SK-N-SH (cell line): ENCODE measurements around the gene ABHD2. TPM values are rescaled to one million over a fixed set of nuclear protein-coding genes. Genes with fewer than 3 reads are reported as not detected.

Experiments used
- CTCF ChIA-PET: fragments of 300-600, 350-600 bp; formaldehyde crosslinking; extraction: SDS; loops from one replicate; lab custom pipeline; 2021; lab: Yijun Ruan, JAX
- POLR2A ChIA-PET: fragments of 350-600 bp; sonication (Branson Sonifier 250); formaldehyde crosslinking; extraction: SDS; loops from one replicate; lab custom pipeline; 2020; ENCODE audit warnings: antibody characterized with exemption, inconsistent platforms; lab: Yijun Ruan, JAX
- DNase-seq: peaks from one replicate; pipeline ENCODE4 v3.0.0; 2012
- H2AFZ ChIP-seq: fragments of 200-600 bp; sonication (generic); 2 replicates; pipeline ENCODE4 v1.8.1; 2016; ENCODE audit warnings: antibody characterized with exemption, mild to moderate bottlenecking, low read depth
- H3F3A ChIP-seq: fragments of 200-600 bp; sonication (generic); replicated peaks from 2 replicates; pipeline ENCODE3; 2016; ENCODE audit warnings: antibody characterized with exemption, mild to moderate bottlenecking; ENCODE audit not compliant: insufficient read depth
- H3K27ac ChIP-seq, 2 experiments: fragments of 200-500 bp in 1 of 2; fragments of 200-600 bp in 1 of 2; sonication (Bioruptor generic) in 1 of 2; sonication (generic), shearing (Covaris generic) in 1 of 2; 2 replicates each; pipeline versions ENCODE4 v1.5.1 to v1.6.1; 2014 to 2016; ENCODE audit warnings: low read depth in 2 of 2, inconsistent platforms in 1 of 2, low read length in 1 of 2, mild to moderate bottlenecking in 1 of 2, mixed read lengths in 1 of 2
- H3K27me3 ChIP-seq: fragments of 200-600 bp; sonication (generic), shearing (Covaris generic); 2 replicates; pipeline ENCODE4 v1.6.1; 2016; ENCODE audit warnings: mixed run types; ENCODE audit not compliant: insufficient read depth
- H3K36me3 ChIP-seq, 2 experiments: fragments of 200-500 bp in 1 of 2; fragments of 200-600 bp in 1 of 2; sonication (Bioruptor generic) in 1 of 2; sonication (generic) in 1 of 2; replicated peaks in 1 of 2; 2 replicates each; pipeline versions ENCODE3 to v1.5.1; 2014 to 2016; ENCODE audit warnings: low read length in 1 of 2, mild to moderate bottlenecking in 1 of 2; ENCODE audit not compliant: insufficient read depth in 2 of 2, control insufficient read depth in 1 of 2
- H3K4me1 ChIP-seq, 2 experiments: fragments of 200-500 bp in 1 of 2; fragments of 200-600 bp in 1 of 2; sonication (Bioruptor generic) in 1 of 2; sonication (generic), shearing (Covaris generic) in 1 of 2; 2 replicates each; pipeline versions ENCODE4 v1.5.1 to v1.6.1; 2014 to 2016; ENCODE audit warnings: low read depth in 1 of 2, low read length in 1 of 2, mixed run types in 1 of 2; ENCODE audit not compliant: insufficient read depth in 2 of 2, control insufficient read depth in 1 of 2
- H3K4me2 ChIP-seq: fragments of 200-600 bp; sonication (generic), shearing (Covaris generic); 2 replicates; pipeline ENCODE4 v1.6.1; 2017; ENCODE audit warnings: mixed run types
- H3K4me3 ChIP-seq, 2 experiments: fragments of 200-500 bp in 1 of 2; fragments of 200-600 bp in 1 of 2; sonication (Bioruptor generic) in 1 of 2; sonication (generic), shearing (Covaris generic) in 1 of 2; 2 replicates each; pipeline versions ENCODE4 v1.5.1 to v1.8.1; 2014 to 2016; ENCODE audit warnings: low read depth in 2 of 2, inconsistent platforms in 1 of 2, low read length in 1 of 2, mild to moderate bottlenecking in 1 of 2, mixed read lengths in 1 of 2, moderate library complexity in 1 of 2
- H3K79me2 ChIP-seq: fragments of 200-600 bp; sonication (generic); 2 replicates; pipeline ENCODE4 v1.8.1; 2017; ENCODE audit warnings: mild to moderate bottlenecking; ENCODE audit not compliant: insufficient read depth
- H3K9ac ChIP-seq: fragments of 200-600 bp; sonication (generic); 2 replicates; pipeline ENCODE4 v1.6.1; 2017; ENCODE audit warnings: mixed run types
- H3K9me2 ChIP-seq: fragments of 200-600 bp; sonication (generic); 2 replicates; pipeline ENCODE4 v1.6.1; 2017; ENCODE audit warnings: mixed run types
- H3K9me3 ChIP-seq: fragments of 200-600 bp; sonication (generic); 2 replicates; pipeline ENCODE4 v1.6.1; 2017; ENCODE audit warnings: mixed run types, mild to moderate bottlenecking, moderate library complexity
- H4K20me1 ChIP-seq: fragments of 200-600 bp; sonication (generic); 2 replicates; pipeline ENCODE4 v1.6.1; 2017; ENCODE audit warnings: mild to moderate bottlenecking, mixed run types; ENCODE audit not compliant: insufficient read depth
- CHD2 ChIP-seq: fragments of 150-350 bp; IDR thresholded peaks from 2 replicates; pipeline ENCODE4 v1.6.1; 2018; ENCODE audit warnings: low read length; ENCODE audit not compliant: partially characterized antibody
- EP300 ChIP-seq, 2 experiments: IDR thresholded peaks; 2 replicates each; pipeline versions ENCODE4 v1.4.0 to v1.6.1; 2012; ENCODE audit warnings: borderline replicate concordance in 1 of 2, low read depth in 1 of 2, low read length in 1 of 2
- EZH2phosphoT487 ChIP-seq: fragments of 200-600 bp; sonication (generic); IDR thresholded peaks from 2 replicates; pipeline ENCODE4 v1.6.1; 2017; ENCODE audit warnings: low read depth, mixed run types, mild to moderate bottlenecking, antibody characterized with exemption, moderate library complexity, borderline replicate concordance
- FOSL2 ChIP-seq: IDR thresholded peaks from 2 replicates; pipeline ENCODE4 v1.4.0; 2012; ENCODE audit warnings: low read depth, mild to moderate bottlenecking, moderate library complexity, borderline replicate concordance
- FOXJ3 ChIP-seq: sonication (generic); formaldehyde crosslinking; IDR thresholded peaks from 2 replicates; pipeline ENCODE4 v1.5.1; 2020; ENCODE audit warnings: mild to moderate bottlenecking, missing genetic modification reagents
- GABPA ChIP-seq: IDR thresholded peaks from 2 replicates; pipeline ENCODE4 v1.4.0; 2012; ENCODE audit warnings: low read depth, mild to moderate bottlenecking
- GATA2 ChIP-seq: sonication (generic); formaldehyde crosslinking; IDR thresholded peaks from 2 replicates; pipeline ENCODE4 v1.5.0; 2020; ENCODE audit warnings: mild to moderate bottlenecking, missing genetic modification reagents
- IRF3 ChIP-seq: fragments of 150-350 bp; IDR thresholded peaks from 2 replicates; pipeline ENCODE4 v1.6.1; 2016; ENCODE audit warnings: mild to moderate bottlenecking, low read depth, low read length
- JUND ChIP-seq: IDR thresholded peaks from 2 replicates; pipeline ENCODE4 v1.4.0; 2012
- MEF2A ChIP-seq: IDR thresholded peaks from 2 replicates; pipeline ENCODE4 v1.4.0; 2012; ENCODE audit warnings: low read depth, borderline replicate concordance
- MXI1 ChIP-seq: IDR thresholded peaks from 2 replicates; pipeline ENCODE4 v1.6.1; 2012; ENCODE audit warnings: mild to moderate bottlenecking, low read depth, low read length, improper control_type of control experiment
- POLR2AphosphoS5 ChIP-seq: IDR thresholded peaks from 2 replicates; pipeline ENCODE4 v1.6.1; 2012; ENCODE audit warnings: low read depth, low read length
- RCOR1 ChIP-seq: fragments of 150-350 bp; IDR thresholded peaks from 2 replicates; pipeline ENCODE4 v1.6.1; 2017; ENCODE audit warnings: antibody characterized with exemption, low read length
- REST ChIP-seq: IDR thresholded peaks from 2 replicates; pipeline ENCODE4 v1.6.1; 2012; ENCODE audit warnings: mild to moderate bottlenecking, low read depth, low read length, moderate library complexity
- RXRA ChIP-seq: IDR thresholded peaks from 2 replicates; pipeline ENCODE4 v1.4.0; 2012; ENCODE audit warnings: low read depth, mild to moderate bottlenecking, borderline replicate concordance
- SIN3A ChIP-seq: IDR thresholded peaks from 2 replicates; pipeline ENCODE4 v1.6.1; 2012; ENCODE audit warnings: low read depth, mild to moderate bottlenecking, low read length, moderate library complexity, borderline replicate concordance
- SMC3 ChIP-seq: IDR thresholded peaks from 2 replicates; pipeline ENCODE4 v1.6.1; 2012; ENCODE audit warnings: low read depth, low read length, improper control_type of control experiment
- TAF1 ChIP-seq: IDR thresholded peaks from 2 replicates; pipeline ENCODE4 v1.6.1; 2012; ENCODE audit warnings: low read depth, mild to moderate bottlenecking, low read length, moderate library complexity, borderline replicate concordance
- TEAD4 ChIP-seq: IDR thresholded peaks from 2 replicates; pipeline ENCODE4 v1.4.0; 2012; ENCODE audit warnings: mild to moderate bottlenecking, borderline replicate concordance; ENCODE audit not compliant: insufficient read depth
- ZBTB33 ChIP-seq: IDR thresholded peaks from 2 replicates; pipeline ENCODE4 v1.4.0; 2012; ENCODE audit warnings: low read depth, borderline replicate concordance
- WGBS: methylation state at CpG from one replicate; pipeline ENCODE4 v1.1.6; 2017; ENCODE audit warnings: low lambda C conversion rate; 5-methylcytosine and 5-hydroxymethylcytosine counted together
- polyA plus RNA-seq, 3 experiments: library from polyadenylated mRNA; depleted of rRNA; stranded (reverse); fragments of >200 nt; gene quantifications; 2 replicates each; pipeline ENCODE4 v1.2.3, GENCODE V29; 2012

The ABHD2 gene
- polyA plus RNA-seq, 1 of the 3 experiments (the other 2 are of a cell fraction) = 19.2 TPM

- H3K79me2 ChIP-seq = no peaks in the 10 kb centered on the region; the same call in 1 of the 2 replicates
- POLR2A ChIA-PET = no interaction called here
- H2AFZ ChIP-seq = no peak overlapping the region
- no peak overlapping the region for H3K4me3 ChIP-seq
- no peak for TF ChIP-seq CHD2
- peak in 1 of 2 experiments; percentile 38; a peak in 1 of 4 replicates for TF ChIP-seq EP300 (IDR thresholded peaks at IDR 0.05; ENCODE audit: borderline replicate concordance in 1 of 2, low read depth in 1 of 2, low read length in 1 of 2)
- TF ChIP-seq IRF3 = no peak
- no peak for DNase-seq
- peaks cover 4 to 5% of the 10 kb centered on the region in 2 experiments for H3K36me3 ChIP-seq
- no peaks in the 10 kb centered on the region for H3K9me2 ChIP-seq
- H3K4me1 ChIP-seq = peaks cover 28 to 32% of the 10 kb centered on the region in 2 experiments
- CTCF ChIA-PET = interaction anchor here (0.7 to 2.8 kb wide), 7 partner anchors 9 to 258 kb away, joined by 3 to 16 read pairs (median 4); no protein-coding TSS in a partner anchor
- no peak overlapping the region for H3K4me2 ChIP-seq
- no peak overlapping the region; a peak in 1 of 4 replicates for H3K27ac ChIP-seq
- peaks cover 24% of the 10 kb centered on the region for H3F3A ChIP-seq
- WGBS = 73% methylated on average over 5 of the region's 5 CpGs
- no peaks in the 10 kb centered on the region for H3K9me3 ChIP-seq
- H4K20me1 ChIP-seq = no peaks in the 10 kb centered on the region
- H3K9ac ChIP-seq = no peak overlapping the region
- no peaks in the 10 kb centered on the region for H3K27me3 ChIP-seq
Measured at GRCh38 chr15:89163271-89164055, 75.2 kb downstream of the ABHD2 start.

- WGBS = 94% methylated on average over 7 of the region's 7 CpGs
- Histone ChIP-seq H3K27me3 (no peaks in the 10 kb centered on the region), H3K9ac (no peak overlapping the region), H3K9me2 (no peaks in the 10 kb centered on the region), H4K20me1 (no peaks in the 10 kb centered on the region), H3K4me2 (no peak overlapping the region), H3K79me2 (no peaks in the 10 kb centered on the region; the same call in 1 of the 2 replicates), H2AFZ (no peak overlapping the region), H3K4me1 (peaks cover 28 to 30% of the 10 kb centered on the region in 2 experiments), H3F3A (peaks cover 29% of the 10 kb centered on the region), H3K36me3 (peaks cover 4 to 5% of the 10 kb centered on the region in 2 experiments), H3K4me3 (no peak overlapping the region), H3K27ac (no peak overlapping the region), H3K9me3 (no peaks in the 10 kb centered on the region)
- POLR2A ChIA-PET = no interaction called here
- CTCF ChIA-PET = interaction anchor here (1.6 to 2.8 kb wide), 3 partner anchors 13 to 260 kb away, joined by 5 to 16 read pairs (median 12); no protein-coding TSS in a partner anchor
- DNase-seq = no peak
- TF ChIP-seq JUND = no peak
- no peak for TF ChIP-seq MXI1
- no peak for TF ChIP-seq REST
- TF ChIP-seq SMC3 = no peak
- TF ChIP-seq FOXJ3 (CRISPR knock-in tag) = no peak
- no peak for TF ChIP-seq TEAD4
- TF ChIP-seq FOSL2 = no peak
- no peak for TF ChIP-seq POLR2AphosphoS5
- no peak for TF ChIP-seq SIN3A
- no peak for TF ChIP-seq RXRA
- TF ChIP-seq GATA2 (CRISPR knock-in tag) = no peak
- TF ChIP-seq GABPA = no peak
- TF ChIP-seq RCOR1 = no peak
- TF ChIP-seq ZBTB33 = no peak
- no peak for TF ChIP-seq MEF2A
- no peak for TF ChIP-seq TAF1
- no peak for TF ChIP-seq EZH2phosphoT487
Measured at GRCh38 chr15:89164712-89165211, 76.5 kb downstream of the ABHD2 start.
